WTC11 (cell line): ENCODE measurements around the gene ARHGAP35.

ENCODE experiments used
- CBFB ChIP-seq: sonication (generic); formaldehyde crosslinking; IDR thresholded peaks from 2 replicates; pipeline ENCODE4 v1.8.1; 2022; ENCODE audit warnings: mild to moderate bottlenecking, low read depth, missing genetic modification reagents
- NR1H2 ChIP-seq: sonication (generic); formaldehyde crosslinking; IDR thresholded peaks from 2 replicates; pipeline ENCODE4 v1.9.0; 2021; ENCODE audit warnings: mild to moderate bottlenecking, moderate library complexity, missing genetic modification reagents
- NR2C2 ChIP-seq: sonication (generic); formaldehyde crosslinking; IDR thresholded peaks from 2 replicates; pipeline ENCODE4 v1.8.0; 2022; ENCODE audit warnings: mild to moderate bottlenecking, missing genetic modification reagents
- RELA ChIP-seq: sonication (generic); formaldehyde crosslinking; IDR thresholded peaks from 2 replicates; pipeline ENCODE4 v1.8.1; 2022; ENCODE audit warnings: missing genetic modification reagents, mild to moderate bottlenecking, borderline replicate concordance
- TEAD4 ChIP-seq: sonication (generic); formaldehyde crosslinking; IDR thresholded peaks from 2 replicates; pipeline ENCODE4 v1.8.0; 2022; ENCODE audit warnings: mild to moderate bottlenecking, missing genetic modification reagents
- ZBTB21 ChIP-seq: sonication (generic); formaldehyde crosslinking; IDR thresholded peaks from 2 replicates; pipeline ENCODE4 v1.8.1; 2023; ENCODE audit warnings: mild to moderate bottlenecking, missing genetic modification reagents, borderline replicate concordance
- ZNF138 ChIP-seq: sonication (generic); formaldehyde crosslinking; conservative IDR thresholded peaks from 2 replicates; pipeline ENCODE4 v1.8.1; 2022; ENCODE audit warnings: mild to moderate bottlenecking, moderate library complexity, missing genetic modification reagents
- TF ChIP-seq, protein P1 (sequence below): fragments of 200-600 bp; IDR thresholded peaks from 2 replicates; pipeline ENCODE4 v1.8.0; 2022; ENCODE audit warnings: antibody characterized with exemption
- TF ChIP-seq, protein P2 (sequence below): sonication (generic); formaldehyde crosslinking; IDR thresholded peaks from 2 replicates; pipeline ENCODE4 v1.8.1; 2022; ENCODE audit warnings: low read depth, missing genetic modification reagents, borderline replicate concordance
- TF ChIP-seq, protein P3 (sequence below): sonication (generic); formaldehyde crosslinking; IDR thresholded peaks from 2 replicates; pipeline ENCODE4 v1.8.1; 2023; ENCODE audit warnings: mild to moderate bottlenecking, missing genetic modification reagents, moderate library complexity
- TF ChIP-seq, protein P4 (sequence below): fragments of 250-450 bp; sonication (Bioruptor Pico); conservative IDR thresholded peaks from 2 replicates; pipeline ENCODE4 v1.9.0; 2021; ENCODE audit warnings: mild to moderate bottlenecking
- TF ChIP-seq, protein P5 (sequence below): sonication (generic); formaldehyde crosslinking; conservative IDR thresholded peaks from 2 replicates; pipeline ENCODE4 v1.8.1; 2022; ENCODE audit warnings: mild to moderate bottlenecking, missing genetic modification reagents
- TF ChIP-seq, protein P6 (sequence below): sonication (generic); formaldehyde crosslinking; IDR thresholded peaks from 2 replicates; pipeline ENCODE4 v1.8.0; 2022; ENCODE audit warnings: missing genetic modification reagents
- TF ChIP-seq, protein P7 (sequence below): sonication (generic); formaldehyde crosslinking; IDR thresholded peaks from 2 replicates; pipeline ENCODE4 v1.8.0; 2022; ENCODE audit warnings: mild to moderate bottlenecking, missing genetic modification reagents

DNA sequence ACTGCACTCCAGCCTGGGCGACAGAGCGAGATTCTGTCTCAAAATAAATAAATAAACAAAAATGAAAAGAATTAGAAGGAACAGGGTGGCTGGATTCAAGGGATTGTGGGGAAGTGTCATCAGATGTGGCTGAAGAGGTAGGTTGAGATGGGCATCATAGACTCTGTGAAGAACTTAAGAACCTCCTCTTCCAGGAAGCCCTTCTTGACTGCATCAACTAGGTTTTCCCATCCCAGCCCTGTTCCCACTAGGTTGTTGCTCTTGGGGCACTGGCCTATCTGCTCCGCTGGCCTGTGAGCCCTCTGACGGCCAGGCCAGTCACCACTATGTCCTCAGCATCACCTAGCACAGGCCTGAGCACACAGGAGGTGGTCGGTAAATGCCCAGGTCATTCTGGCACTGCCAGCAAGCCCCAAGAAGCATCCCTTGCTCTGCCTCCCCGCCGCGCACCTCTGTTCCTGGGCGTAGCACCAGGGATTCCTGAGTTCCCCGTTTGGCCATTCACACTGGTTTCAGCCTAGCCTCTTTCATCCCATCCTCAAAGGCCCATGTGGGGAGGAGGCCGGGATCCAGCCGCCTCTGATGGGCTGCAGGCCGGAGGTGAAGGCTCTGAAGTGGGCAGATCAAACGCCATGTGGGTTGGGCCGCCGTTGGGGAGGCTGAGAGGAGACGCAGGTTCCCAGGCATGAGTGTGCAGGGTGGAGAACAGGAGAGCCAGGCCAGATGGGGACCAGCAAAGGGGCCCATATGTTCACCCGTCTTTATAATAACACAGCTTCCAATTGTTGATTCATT is 44.8 kb upstream of the ARHGAP35 start:
- TF ChIP-seq, protein P1, sequence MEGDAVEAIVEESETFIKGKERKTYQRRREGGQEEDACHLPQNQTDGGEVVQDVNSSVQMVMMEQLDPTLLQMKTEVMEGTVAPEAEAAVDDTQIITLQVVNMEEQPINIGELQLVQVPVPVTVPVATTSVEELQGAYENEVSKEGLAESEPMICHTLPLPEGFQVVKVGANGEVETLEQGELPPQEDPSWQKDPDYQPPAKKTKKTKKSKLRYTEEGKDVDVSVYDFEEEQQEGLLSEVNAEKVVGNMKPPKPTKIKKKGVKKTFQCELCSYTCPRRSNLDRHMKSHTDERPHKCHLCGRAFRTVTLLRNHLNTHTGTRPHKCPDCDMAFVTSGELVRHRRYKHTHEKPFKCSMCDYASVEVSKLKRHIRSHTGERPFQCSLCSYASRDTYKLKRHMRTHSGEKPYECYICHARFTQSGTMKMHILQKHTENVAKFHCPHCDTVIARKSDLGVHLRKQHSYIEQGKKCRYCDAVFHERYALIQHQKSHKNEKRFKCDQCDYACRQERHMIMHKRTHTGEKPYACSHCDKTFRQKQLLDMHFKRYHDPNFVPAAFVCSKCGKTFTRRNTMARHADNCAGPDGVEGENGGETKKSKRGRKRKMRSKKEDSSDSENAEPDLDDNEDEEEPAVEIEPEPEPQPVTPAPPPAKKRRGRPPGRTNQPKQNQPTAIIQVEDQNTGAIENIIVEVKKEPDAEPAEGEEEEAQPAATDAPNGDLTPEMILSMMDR: no peak
- TF ChIP-seq, protein P2, sequence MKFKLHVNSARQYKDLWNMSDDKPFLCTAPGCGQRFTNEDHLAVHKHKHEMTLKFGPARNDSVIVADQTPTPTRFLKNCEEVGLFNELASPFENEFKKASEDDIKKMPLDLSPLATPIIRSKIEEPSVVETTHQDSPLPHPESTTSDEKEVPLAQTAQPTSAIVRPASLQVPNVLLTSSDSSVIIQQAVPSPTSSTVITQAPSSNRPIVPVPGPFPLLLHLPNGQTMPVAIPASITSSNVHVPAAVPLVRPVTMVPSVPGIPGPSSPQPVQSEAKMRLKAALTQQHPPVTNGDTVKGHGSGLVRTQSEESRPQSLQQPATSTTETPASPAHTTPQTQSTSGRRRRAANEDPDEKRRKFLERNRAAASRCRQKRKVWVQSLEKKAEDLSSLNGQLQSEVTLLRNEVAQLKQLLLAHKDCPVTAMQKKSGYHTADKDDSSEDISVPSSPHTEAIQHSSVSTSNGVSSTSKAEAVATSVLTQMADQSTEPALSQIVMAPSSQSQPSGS (CRISPR knock-in tag): no peak
- TF ChIP-seq TEAD4 (CRISPR knock-in tag): no peak
- TF ChIP-seq, protein P3, sequence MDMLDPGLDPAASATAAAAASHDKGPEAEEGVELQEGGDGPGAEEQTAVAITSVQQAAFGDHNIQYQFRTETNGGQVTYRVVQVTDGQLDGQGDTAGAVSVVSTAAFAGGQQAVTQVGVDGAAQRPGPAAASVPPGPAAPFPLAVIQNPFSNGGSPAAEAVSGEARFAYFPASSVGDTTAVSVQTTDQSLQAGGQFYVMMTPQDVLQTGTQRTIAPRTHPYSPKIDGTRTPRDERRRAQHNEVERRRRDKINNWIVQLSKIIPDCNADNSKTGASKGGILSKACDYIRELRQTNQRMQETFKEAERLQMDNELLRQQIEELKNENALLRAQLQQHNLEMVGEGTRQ (CRISPR knock-in tag): no peak
- TF ChIP-seq ZBTB21 (CRISPR knock-in tag): no peak
- no peak for TF ChIP-seq CBFB (CRISPR knock-in tag)
- TF ChIP-seq, protein P4, sequence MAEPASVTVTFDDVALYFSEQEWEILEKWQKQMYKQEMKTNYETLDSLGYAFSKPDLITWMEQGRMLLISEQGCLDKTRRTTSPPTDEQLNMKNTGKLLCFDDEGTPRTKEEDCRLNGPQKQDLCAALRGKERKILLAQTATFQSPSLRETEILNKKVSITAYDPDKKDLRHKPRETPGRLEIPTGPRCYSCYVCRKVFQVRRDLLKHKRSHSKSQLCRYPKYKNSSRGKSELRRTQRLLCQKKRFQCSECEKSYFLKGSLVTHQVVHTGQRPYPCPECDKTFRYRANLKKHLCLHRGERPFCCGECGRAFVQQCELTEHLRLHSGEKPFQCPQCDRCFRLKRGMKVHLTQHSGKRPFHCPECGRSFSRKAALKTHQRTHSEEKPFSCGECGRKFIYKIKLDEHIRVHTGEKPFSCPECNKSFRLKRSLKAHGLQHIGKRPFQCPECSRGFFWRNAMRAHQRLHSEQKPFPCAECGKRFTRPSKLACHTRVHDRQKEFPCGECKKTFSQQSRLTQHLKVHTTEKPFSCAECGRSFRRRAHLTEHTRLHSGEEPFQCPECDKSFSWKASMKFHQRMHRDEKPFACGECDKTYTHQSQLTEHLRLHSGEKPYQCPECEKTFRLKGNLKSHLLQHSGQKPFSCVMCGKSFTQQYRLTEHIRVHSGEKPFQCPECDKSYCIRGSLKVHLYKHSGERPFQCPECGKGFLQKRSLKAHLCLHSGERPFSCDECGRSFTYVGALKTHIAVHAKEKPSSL (CRISPR knock-in tag): no peak
- no peak for TF ChIP-seq ZNF138 (CRISPR knock-in tag)
- no peak for TF ChIP-seq NR1H2 (CRISPR knock-in tag)
- TF ChIP-seq, protein P5, sequence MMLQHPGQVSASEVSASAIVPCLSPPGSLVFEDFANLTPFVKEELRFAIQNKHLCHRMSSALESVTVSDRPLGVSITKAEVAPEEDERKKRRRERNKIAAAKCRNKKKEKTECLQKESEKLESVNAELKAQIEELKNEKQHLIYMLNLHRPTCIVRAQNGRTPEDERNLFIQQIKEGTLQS: no peak
- TF ChIP-seq RELA (CRISPR knock-in tag): no peak
- TF ChIP-seq, protein P6, sequence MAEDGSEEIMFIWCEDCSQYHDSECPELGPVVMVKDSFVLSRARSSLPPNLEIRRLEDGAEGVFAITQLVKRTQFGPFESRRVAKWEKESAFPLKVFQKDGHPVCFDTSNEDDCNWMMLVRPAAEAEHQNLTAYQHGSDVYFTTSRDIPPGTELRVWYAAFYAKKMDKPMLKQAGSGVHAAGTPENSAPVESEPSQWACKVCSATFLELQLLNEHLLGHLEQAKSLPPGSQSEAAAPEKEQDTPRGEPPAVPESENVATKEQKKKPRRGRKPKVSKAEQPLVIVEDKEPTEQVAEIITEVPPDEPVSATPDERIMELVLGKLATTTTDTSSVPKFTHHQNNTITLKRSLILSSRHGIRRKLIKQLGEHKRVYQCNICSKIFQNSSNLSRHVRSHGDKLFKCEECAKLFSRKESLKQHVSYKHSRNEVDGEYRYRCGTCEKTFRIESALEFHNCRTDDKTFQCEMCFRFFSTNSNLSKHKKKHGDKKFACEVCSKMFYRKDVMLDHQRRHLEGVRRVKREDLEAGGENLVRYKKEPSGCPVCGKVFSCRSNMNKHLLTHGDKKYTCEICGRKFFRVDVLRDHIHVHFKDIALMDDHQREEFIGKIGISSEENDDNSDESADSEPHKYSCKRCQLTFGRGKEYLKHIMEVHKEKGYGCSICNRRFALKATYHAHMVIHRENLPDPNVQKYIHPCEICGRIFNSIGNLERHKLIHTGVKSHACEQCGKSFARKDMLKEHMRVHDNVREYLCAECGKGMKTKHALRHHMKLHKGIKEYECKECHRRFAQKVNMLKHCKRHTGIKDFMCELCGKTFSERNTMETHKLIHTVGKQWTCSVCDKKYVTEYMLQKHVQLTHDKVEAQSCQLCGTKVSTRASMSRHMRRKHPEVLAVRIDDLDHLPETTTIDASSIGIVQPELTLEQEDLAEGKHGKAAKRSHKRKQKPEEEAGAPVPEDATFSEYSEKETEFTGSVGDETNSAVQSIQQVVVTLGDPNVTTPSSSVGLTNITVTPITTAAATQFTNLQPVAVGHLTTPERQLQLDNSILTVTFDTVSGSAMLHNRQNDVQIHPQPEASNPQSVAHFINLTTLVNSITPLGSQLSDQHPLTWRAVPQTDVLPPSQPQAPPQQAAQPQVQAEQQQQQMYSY (CRISPR knock-in tag): no peak
- TF ChIP-seq, protein P7, sequence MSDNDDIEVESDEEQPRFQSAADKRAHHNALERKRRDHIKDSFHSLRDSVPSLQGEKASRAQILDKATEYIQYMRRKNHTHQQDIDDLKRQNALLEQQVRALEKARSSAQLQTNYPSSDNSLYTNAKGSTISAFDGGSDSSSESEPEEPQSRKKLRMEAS (CRISPR knock-in tag): no peak
- no peak for TF ChIP-seq NR2C2 (CRISPR knock-in tag)
